B cell (primary cell): ENCODE data around the gene TRIM47.

Experiments used
- CTCF ChIP-seq: fragments of 200-600 bp; IDR thresholded peaks from one replicate; pipeline ENCODE4 v1.8.0; 2022; ENCODE audit warnings: antibody characterized with exemption, mild to moderate bottlenecking
- EZH2 ChIP-seq: IDR thresholded peaks from 2 replicates; pipeline ENCODE4 v1.6.1; 2012; ENCODE audit warnings: borderline replicate concordance, low read depth, mild to moderate bottlenecking, moderate library complexity, low read length; ENCODE audit not compliant: insufficient read depth, poor library complexity, severe bottlenecking

- no peak for TF ChIP-seq CTCF
- no peak for TF ChIP-seq EZH2
Measured at GRCh38 chr17:75922963-75923874, 44.8 kb upstream of the TRIM47 start.
